Mesendoderm (in vitro differentiated cells): ENCODE results near the gene COG3.

ENCODE experiments used
- DNase-seq: peaks from one replicate; pipeline ENCODE4 v3.0.0; 2013
- H2AK5ac ChIP-seq: 2 replicates; pipeline ENCODE4 v1.6.1; 2013; ENCODE audit warnings: low read length, inconsistent platforms
- H2BK120ac ChIP-seq: 2 replicates; pipeline ENCODE4 v1.6.1; 2013; ENCODE audit warnings: low read depth, mild to moderate bottlenecking, low read length, moderate library complexity, mixed read lengths
- H2BK15ac ChIP-seq: replicated peaks from 2 replicates; pipeline ENCODE4 v1.6.1; 2013; ENCODE audit warnings: low read depth, mild to moderate bottlenecking, moderate library complexity
- H2BK5ac ChIP-seq: 2 replicates; pipeline ENCODE4 v1.6.1; 2013; ENCODE audit warnings: low read length, inconsistent platforms
- H3K18ac ChIP-seq: 2 replicates; pipeline ENCODE4 v1.6.1; 2013; ENCODE audit warnings: mild to moderate bottlenecking, low read length, mixed read lengths
- H3K23ac ChIP-seq: one replicate; pipeline ENCODE4 v1.6.1; 2013; ENCODE audit warnings: low read length
- H3K27ac ChIP-seq: 2 replicates; pipeline ENCODE4 v1.5.1; 2013; ENCODE audit warnings: low read depth, mild to moderate bottlenecking, inconsistent platforms, low read length, moderate library complexity
- H3K27me3 ChIP-seq: 2 replicates; pipeline ENCODE4 v1.6.1; 2013; ENCODE audit warnings: low read length, control low read depth, mild to moderate bottlenecking, inconsistent platforms; ENCODE audit not compliant: insufficient read depth, poor library complexity
- H3K36me3 ChIP-seq: 2 replicates; pipeline ENCODE4 v1.6.1; 2013; ENCODE audit warnings: low read length, inconsistent platforms; ENCODE audit not compliant: control insufficient read depth, insufficient read depth
- H3K4ac ChIP-seq: one replicate; pipeline ENCODE4 v1.6.1; 2013; ENCODE audit warnings: low read depth, mild to moderate bottlenecking, low read length, moderate library complexity
- H3K4me1 ChIP-seq: 2 replicates; pipeline ENCODE4 v1.6.1; 2013; ENCODE audit warnings: low read depth, low read length, inconsistent platforms; ENCODE audit not compliant: control insufficient read depth
- H3K4me2 ChIP-seq: 2 replicates; pipeline ENCODE4 v1.6.1; 2013; ENCODE audit warnings: low read length
- H3K4me3 ChIP-seq: 2 replicates; pipeline ENCODE4 v1.5.1; 2013; ENCODE audit warnings: mild to moderate bottlenecking, low read length
- H3K56ac ChIP-seq: one replicate; pipeline ENCODE4 v1.6.1; 2013; ENCODE audit warnings: low read length
- H3K79me1 ChIP-seq: 2 replicates; pipeline ENCODE4 v1.6.1; 2013; ENCODE audit warnings: low read length, inconsistent platforms
- H3K79me2 ChIP-seq: 2 replicates; pipeline ENCODE4 v1.6.1; 2013; ENCODE audit warnings: mild to moderate bottlenecking, low read length; ENCODE audit not compliant: control insufficient read depth, insufficient read depth
- H3K9ac ChIP-seq: 2 replicates; pipeline ENCODE4 v1.6.1; 2013; ENCODE audit warnings: low read length, inconsistent platforms
- H4K5ac ChIP-seq: one replicate; pipeline ENCODE4 v1.6.1; 2013; ENCODE audit warnings: low read length
- H4K8ac ChIP-seq: one replicate; pipeline ENCODE4 v1.6.1; 2013; ENCODE audit warnings: low read depth, mild to moderate bottlenecking, control low read depth, low read length, moderate library complexity
- WGBS: extraction: QIAGEN DNeasy Blood & Tissue Kit; methylation state at CpG from one replicate; pipeline ENCODE4 v1.1.7; 2013; ENCODE audit warnings: low lambda C conversion rate, missing lambda C conversion rate; ENCODE audit not compliant: insufficient coverage; ENCODE audit errors: extremely low coverage; 5-methylcytosine and 5-hydroxymethylcytosine counted together

The COG3 gene

GRCh38 chr13:45542878-45543277, 78.1 kb downstream of the COG3 start:
- no peak overlapping the region for H3K4ac ChIP-seq
- H3K4me3 ChIP-seq, result no peak overlapping the region
- no peak overlapping the region for H3K27ac ChIP-seq
- H3K4me1 ChIP-seq, result no peaks in the 10 kb centered on the region
- no peak overlapping the region for H3K23ac ChIP-seq
- H3K9ac ChIP-seq, result no peak overlapping the region
- no peak overlapping the region for H2BK15ac ChIP-seq
- H3K36me3 ChIP-seq, result no peaks in the 10 kb centered on the region
- no peak overlapping the region for H3K4me2 ChIP-seq
- no peak overlapping the region for H4K8ac ChIP-seq
- no peak overlapping the region for H2AK5ac ChIP-seq
- DNase-seq, result no peak
- no peak overlapping the region for H4K5ac ChIP-seq
- H3K18ac ChIP-seq, result no peak overlapping the region
- H3K56ac ChIP-seq, result no peak overlapping the region
- H2BK120ac ChIP-seq, result no peak overlapping the region
- no peaks in the 10 kb centered on the region for H3K79me2 ChIP-seq
- WGBS, result no CpG with 5 or more reads among the region's 5 CpGs
- no peaks in the 10 kb centered on the region for H3K27me3 ChIP-seq
- no peaks in the 10 kb centered on the region for H3K79me1 ChIP-seq
- H2BK5ac ChIP-seq, result no peak overlapping the region

- no peak overlapping the region for H3K9ac ChIP-seq
- no CpG with 5 or more reads among the region's 2 CpGs for WGBS
- no peak overlapping the region for H2AK5ac ChIP-seq
- no peak overlapping the region for H4K8ac ChIP-seq
- no peak overlapping the region for H2BK5ac ChIP-seq
- no peaks in the 10 kb centered on the region for H3K36me3 ChIP-seq
- H3K79me2 ChIP-seq, result no peaks in the 10 kb centered on the region
- no peak overlapping the region for H2BK15ac ChIP-seq
- no peak overlapping the region for H3K56ac ChIP-seq
- H4K5ac ChIP-seq, result no peak overlapping the region
- no peak overlapping the region for H3K18ac ChIP-seq
- no peak overlapping the region for H3K23ac ChIP-seq
- no peak overlapping the region for H3K4me2 ChIP-seq
- H3K4ac ChIP-seq, result no peak overlapping the region
- peak; percentile 25 for DNase-seq
- H3K4me1 ChIP-seq, result no peaks in the 10 kb centered on the region
- no peaks in the 10 kb centered on the region for H3K79me1 ChIP-seq
- no peaks in the 10 kb centered on the region for H3K27me3 ChIP-seq
- H3K4me3 ChIP-seq, result no peak overlapping the region
- H2BK120ac ChIP-seq, result no peak overlapping the region
- H3K27ac ChIP-seq, result no peak overlapping the region
Measured at GRCh38 chr13:45544520-45544919, 79.8 kb downstream of the COG3 start.

GRCh38 chr13:45545686-45546409, 81.1 kb downstream of the COG3 start:
- H3K4me3 ChIP-seq, result no peak overlapping the region
- no peak overlapping the region for H3K4ac ChIP-seq
- no peaks in the 10 kb centered on the region for H3K27me3 ChIP-seq
- WGBS, result no CpG with 5 or more reads among the region's 6 CpGs
- no peak overlapping the region for H3K18ac ChIP-seq
- no peaks in the 10 kb centered on the region for H3K36me3 ChIP-seq
- no peaks in the 10 kb centered on the region for H3K4me1 ChIP-seq
- no peak overlapping the region for H2AK5ac ChIP-seq
- H3K9ac ChIP-seq, result no peak overlapping the region
- H4K8ac ChIP-seq, result no peak overlapping the region
- H3K79me1 ChIP-seq, result no peaks in the 10 kb centered on the region
- no peak overlapping the region for H3K23ac ChIP-seq
- no peak overlapping the region for H3K4me2 ChIP-seq
- H3K56ac ChIP-seq, result no peak overlapping the region
- no peaks in the 10 kb centered on the region for H3K79me2 ChIP-seq
- H2BK15ac ChIP-seq, result no peak overlapping the region
- H2BK120ac ChIP-seq, result no peak overlapping the region
- H2BK5ac ChIP-seq, result no peak overlapping the region
- no peak for DNase-seq
- H3K27ac ChIP-seq, result no peak overlapping the region
- no peak overlapping the region for H4K5ac ChIP-seq

GRCh38 chr13:45546410-45546765, 81.6 kb downstream of the COG3 start:
- H3K36me3 ChIP-seq, result no peaks in the 10 kb centered on the region
- no peak overlapping the region for H3K23ac ChIP-seq
- H4K5ac ChIP-seq, result no peak overlapping the region
- no peak overlapping the region for H3K56ac ChIP-seq
- no peak overlapping the region for H2BK5ac ChIP-seq
- H4K8ac ChIP-seq, result no peak overlapping the region
- H3K18ac ChIP-seq, result no peak overlapping the region
- H2BK15ac ChIP-seq, result no peak overlapping the region
- no CpG with 5 or more reads among the region's 8 CpGs for WGBS
- H3K4me3 ChIP-seq, result no peak overlapping the region
- H3K4ac ChIP-seq, result no peak overlapping the region
- H3K9ac ChIP-seq, result no peak overlapping the region
- no peaks in the 10 kb centered on the region for H3K27me3 ChIP-seq
- H3K79me1 ChIP-seq, result no peaks in the 10 kb centered on the region
- no peaks in the 10 kb centered on the region for H3K4me1 ChIP-seq
- H3K4me2 ChIP-seq, result no peak overlapping the region
- no peak overlapping the region for H3K27ac ChIP-seq
- H3K79me2 ChIP-seq, result no peaks in the 10 kb centered on the region
- no peak for DNase-seq
- no peak overlapping the region for H2BK120ac ChIP-seq
- H2AK5ac ChIP-seq, result no peak overlapping the region

GRCh38 chr13:45548281-45548680, 83.5 kb downstream of the COG3 start:
- H2BK15ac ChIP-seq, result no peak overlapping the region
- H3K56ac ChIP-seq, result no peak overlapping the region
- H3K79me2 ChIP-seq, result no peaks in the 10 kb centered on the region
- no peak overlapping the region for H3K4me2 ChIP-seq
- no peak overlapping the region for H3K4me3 ChIP-seq
- DNase-seq, result peak; percentile 66
- no peak overlapping the region for H2BK120ac ChIP-seq
- H2AK5ac ChIP-seq, result no peak overlapping the region
- H3K27ac ChIP-seq, result no peak overlapping the region
- no peak overlapping the region for H4K5ac ChIP-seq
- no peak overlapping the region for H4K8ac ChIP-seq
- H3K4me1 ChIP-seq, result no peaks in the 10 kb centered on the region
- no peak overlapping the region for H3K18ac ChIP-seq
- H3K36me3 ChIP-seq, result no peaks in the 10 kb centered on the region
- H3K79me1 ChIP-seq, result no peaks in the 10 kb centered on the region
- H2BK5ac ChIP-seq, result no peak overlapping the region
- H3K27me3 ChIP-seq, result no peaks in the 10 kb centered on the region
- WGBS, result no CpG with 5 or more reads among the region's 6 CpGs
- no peak overlapping the region for H3K23ac ChIP-seq
- no peak overlapping the region for H3K4ac ChIP-seq
- no peak overlapping the region for H3K9ac ChIP-seq

- Histone ChIP-seq H4K8ac (no peak overlapping the region), H3K18ac (no peak overlapping the region), H3K23ac (no peak overlapping the region), H3K79me1 (no peaks in the 10 kb centered on the region), H4K5ac (no peak overlapping the region), H3K4ac (no peak overlapping the region), H3K4me1 (no peaks in the 10 kb centered on the region), H3K4me3 (no peak overlapping the region), H3K4me2 (no peak overlapping the region), H3K27me3 (no peaks in the 10 kb centered on the region), H3K56ac (no peak overlapping the region), H3K36me3 (no peaks in the 10 kb centered on the region), H2AK5ac (no peak overlapping the region), H2BK5ac (no peak overlapping the region), H2BK15ac (no peak overlapping the region), H3K79me2 (no peaks in the 10 kb centered on the region), H3K9ac (no peak overlapping the region), H3K27ac (no peak overlapping the region), H2BK120ac (no peak overlapping the region)
- WGBS, result no CpG with 5 or more reads among the region's 4 CpGs
- no peak for DNase-seq
Measured at GRCh38 chr13:45554604-45555109, 89.9 kb downstream of the COG3 start.
